HG03108 (cell line): Measurements from ENCODE around the gene STON1.
"Not testable (repeated sequence)": the region's sequence is repeated elsewhere in the genome, so short reads cannot be mapped to it uniquely, and the experiment has no call there.

Source experiments
- ATAC-seq: cut with Tn5 transposase; IDR thresholded peaks from one replicate; pipeline ENCODE4 v1.9.1; 2021; ENCODE audit warnings: moderate library complexity; ENCODE audit not compliant: unreplicated experiment

Gene STON1

GRCh38 chr2:48530033-48530811, at the start of gene STON1:
Gene STON1 (plus strand): TSS chr2:48530154. CDS start chr2:48580634, 50,480 bp downstream.
- peak; percentile 57 for ATAC-seq

- ATAC-seq: no peak
Measured at GRCh38 chr2:48480526-48480925, 49.4 kb upstream of the STON1 start.

- no peak for ATAC-seq
Measured at GRCh38 chr2:48482313-48482712, 47.6 kb upstream of the STON1 start.

- ATAC-seq: no peak
Measured at GRCh38 chr2:48482769-48483168, 47.2 kb upstream of the STON1 start.

- no peak for ATAC-seq
Measured at GRCh38 chr2:48483506-48483905, 46.4 kb upstream of the STON1 start.

- ATAC-seq: no peak
Measured at GRCh38 chr2:48483916-48484315, 46.0 kb upstream of the STON1 start.

- ATAC-seq: no peak
Measured at GRCh38 chr2:48488545-48488944, 41.4 kb upstream of the STON1 start.

GRCh38 chr2:48496849-48497248, 33.1 kb upstream of the STON1 start:
- no peak for ATAC-seq

GRCh38 chr2:48504647-48505327, 25.2 kb upstream of the STON1 start:
- ATAC-seq: no peak

- no peak for ATAC-seq
Measured at GRCh38 chr2:48507111-48507510, 22.8 kb upstream of the STON1 start.

- ATAC-seq: no peak
Measured at GRCh38 chr2:48508461-48509124, 21.4 kb upstream of the STON1 start.

GRCh38 chr2:48510329-48510728, 19.6 kb upstream of the STON1 start:
- ATAC-seq: no peak

- ATAC-seq: no peak
Measured at GRCh38 chr2:48511849-48512470, 18.0 kb upstream of the STON1 start.

GRCh38 chr2:48512571-48512970, 17.4 kb upstream of the STON1 start:
- no peak for ATAC-seq

GRCh38 chr2:48514348-48515003, 15.5 kb upstream of the STON1 start:
- no peak for ATAC-seq

GRCh38 chr2:48515513-48515985, 14.4 kb upstream of the STON1 start:
- no peak for ATAC-seq

- no peak for ATAC-seq
Measured at GRCh38 chr2:48519593-48519992, 10.4 kb upstream of the STON1 start.

GRCh38 chr2:48524756-48525155, 5.2 kb upstream of the STON1 start:
- ATAC-seq: not testable (repeated sequence)

GRCh38 chr2:48525269-48525943, 4.5 kb upstream of the STON1 start:
- no peak for ATAC-seq

GRCh38 chr2:48527226-48527885, 2.6 kb upstream of the STON1 start:
- no peak for ATAC-seq
